ENCODE data around the gene XRCC3.
"Not testable (repeated sequence)": the region's sequence is repeated elsewhere in the genome, so short reads cannot be mapped to it uniquely, and the experiment has no call there.

The XRCC3 gene

DNA sequence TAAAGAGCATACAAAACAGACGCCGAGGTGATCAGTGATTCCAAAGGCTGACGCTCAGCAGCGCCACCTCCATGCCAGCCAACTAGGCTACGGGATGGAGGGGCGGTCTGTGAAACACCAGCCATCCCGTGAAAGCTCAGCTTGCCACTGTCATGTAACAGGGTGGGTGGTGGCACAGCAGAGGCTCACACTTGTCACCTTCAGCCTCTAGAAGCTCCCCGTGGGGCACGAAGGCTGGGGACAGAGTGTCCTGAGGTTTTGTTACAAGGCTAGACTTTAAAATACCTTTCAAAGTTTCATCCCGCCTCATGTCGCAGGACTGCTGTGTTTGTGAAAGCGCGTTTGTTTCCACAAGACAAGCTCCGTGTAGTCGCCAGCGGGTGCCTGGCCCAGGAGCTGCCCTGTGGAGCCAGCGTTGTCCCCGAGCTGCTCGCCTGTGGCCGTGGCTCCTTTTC lies 20.7 kb downstream of the XRCC3 start:
- no peak for DNase-seq (ENCODE audit: low spot score)

DNA sequence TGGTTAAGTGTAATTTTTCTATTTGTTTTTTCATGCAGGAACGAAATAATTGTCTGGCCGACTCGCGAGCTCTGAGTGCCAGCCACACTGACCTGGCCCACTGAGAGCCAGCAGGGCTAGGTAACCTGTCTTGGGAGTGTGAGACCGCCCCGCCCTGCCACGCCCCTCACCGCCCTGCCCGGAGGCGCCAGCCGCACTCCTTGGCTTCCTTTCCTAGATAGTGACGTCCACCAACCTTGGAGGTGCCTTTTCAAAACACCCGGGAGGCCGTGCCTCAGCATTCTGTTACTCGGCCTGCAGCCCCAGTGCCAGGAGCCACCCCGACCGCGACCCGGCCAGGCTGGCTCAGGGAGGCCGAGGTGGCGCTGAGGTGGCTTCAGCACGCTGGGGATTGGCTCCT lies 21.7 kb downstream of the XRCC3 start:
- no peak for DNase-seq (ENCODE audit: low spot score)

DNA sequence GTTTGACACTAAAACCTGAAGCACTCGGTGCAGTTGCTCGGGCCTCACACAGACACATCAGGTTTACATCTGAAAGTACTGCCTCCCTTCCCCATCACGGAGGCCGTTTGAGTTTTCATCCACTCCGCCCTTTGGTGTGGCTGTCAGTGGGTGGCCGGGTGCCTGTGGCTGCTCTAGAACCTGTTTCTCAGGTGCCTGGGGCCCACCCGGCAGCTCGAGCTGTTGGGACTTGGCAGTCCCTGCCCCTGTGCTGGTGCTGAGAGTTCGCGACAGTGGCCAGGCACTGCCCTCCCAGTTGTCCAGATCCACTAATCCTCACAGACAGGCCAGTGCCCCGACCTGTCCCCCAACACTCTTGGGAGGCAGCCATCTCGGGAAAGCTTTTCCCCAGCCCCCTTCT lies 22.4 kb downstream of the XRCC3 start:
- DNase-seq (ENCODE audit: low spot score) = no peak

DNA sequence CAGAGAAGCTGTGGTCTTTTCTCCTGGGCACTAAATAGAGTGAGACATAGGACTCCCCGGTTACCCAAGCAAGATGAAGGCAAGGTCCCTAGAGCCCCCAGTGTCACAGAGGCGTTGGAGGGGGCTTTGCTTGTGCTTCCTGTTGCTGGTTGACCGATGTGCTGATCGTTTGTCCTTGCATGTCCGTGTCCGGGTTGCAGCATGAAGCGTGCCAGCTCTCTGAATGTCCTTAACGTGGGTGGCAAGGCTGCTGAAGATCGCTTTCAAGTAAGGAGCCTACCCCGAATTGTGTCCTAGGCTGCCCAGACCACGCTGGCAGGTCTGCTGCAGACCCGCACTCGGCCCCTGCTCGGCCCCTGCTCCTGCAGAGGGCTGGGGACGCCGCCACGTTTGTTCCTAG lies 23.1 kb downstream of the XRCC3 start:
- DNase-seq (ENCODE audit: low spot score) = no peak

DNA sequence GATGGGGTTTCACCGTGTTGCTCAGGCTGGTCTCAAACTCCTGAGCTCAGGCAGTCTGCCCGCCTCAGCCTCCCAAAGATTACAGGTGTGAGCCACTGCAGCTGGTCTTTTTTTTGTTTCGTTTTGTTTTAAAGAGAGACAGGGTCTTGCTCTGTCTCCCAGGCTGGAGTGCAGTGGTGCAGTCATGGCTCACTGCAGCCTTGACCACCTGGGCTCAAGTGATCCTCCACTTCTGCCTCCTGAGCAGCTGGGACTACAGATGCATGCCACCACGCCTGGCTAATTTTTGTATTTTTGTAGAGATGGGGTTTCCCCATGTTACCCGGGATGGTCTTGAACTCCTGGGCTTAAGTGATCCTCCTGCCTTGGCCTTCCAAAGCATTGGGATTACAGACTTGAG lies 23.6 kb downstream of the XRCC3 start:
- DNase-seq (ENCODE audit: low spot score) = not testable (repeated sequence)

DNA sequence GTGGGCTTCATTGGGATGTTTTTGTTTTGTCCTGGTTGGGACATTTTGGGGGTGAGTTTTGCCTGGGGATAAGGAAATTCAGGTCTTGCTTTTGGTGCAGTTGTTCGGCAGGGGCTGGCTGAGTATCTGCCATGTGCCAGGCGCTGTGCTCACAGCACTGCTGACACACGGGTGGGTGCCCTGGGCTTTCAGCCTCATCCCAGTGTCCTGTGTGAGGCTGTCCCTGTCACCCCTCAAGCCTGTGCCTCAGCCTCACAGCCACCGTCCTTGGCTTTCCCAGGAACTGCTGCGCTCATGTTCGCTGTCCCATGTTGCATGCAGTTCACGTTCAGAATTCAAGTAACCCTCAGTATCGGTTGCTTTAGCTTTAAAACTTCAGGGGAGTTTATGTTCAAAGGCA lies 24.9 kb downstream of the XRCC3 start:
- no peak for DNase-seq (ENCODE audit: low spot score)

DNA sequence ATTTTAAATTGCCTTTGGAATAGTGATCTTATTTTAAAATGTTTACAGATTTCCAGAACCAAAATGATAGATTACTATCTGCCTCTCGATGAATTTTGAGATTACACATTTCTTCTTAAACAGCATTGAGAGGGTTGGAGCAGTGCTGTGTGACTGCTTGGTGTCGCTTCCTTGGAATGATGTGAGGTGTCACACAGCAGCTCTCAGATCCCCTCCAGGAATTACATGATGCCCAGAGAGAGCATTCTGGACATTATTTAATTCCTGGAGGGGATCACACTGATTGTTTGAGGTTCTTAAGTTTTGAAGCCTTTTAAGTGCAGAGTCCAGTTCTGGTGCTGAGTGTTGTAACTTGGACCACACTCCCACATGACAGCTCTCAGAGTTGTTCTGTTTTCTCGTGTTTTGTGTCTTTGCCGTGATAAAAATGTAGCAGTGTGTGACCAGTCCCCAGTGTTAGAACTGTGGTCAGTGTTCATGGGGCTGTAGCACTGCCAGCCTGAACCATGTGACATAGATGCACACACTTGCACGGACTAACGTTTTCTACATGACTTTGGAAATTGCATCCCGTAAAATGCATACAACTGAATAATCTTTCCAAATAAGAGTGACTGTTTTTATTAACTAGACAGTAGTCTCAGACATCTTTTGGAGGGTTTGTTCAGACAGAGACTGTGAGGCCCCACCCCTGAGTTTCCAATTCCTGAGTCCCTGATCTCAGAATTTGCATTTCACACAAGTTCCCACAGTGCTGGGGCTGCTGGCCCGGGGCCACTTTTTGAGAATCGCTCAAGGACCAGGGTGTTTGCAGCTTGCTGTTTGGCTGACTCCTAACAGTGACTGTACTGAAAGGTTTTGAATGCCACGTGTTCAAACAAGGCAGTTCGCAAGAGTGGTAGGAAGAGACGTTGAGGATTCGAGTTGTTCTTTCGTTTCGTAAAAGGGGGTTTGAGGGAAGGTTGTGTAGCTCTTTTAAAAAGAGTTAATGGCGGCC lies 26.0 kb downstream of the XRCC3 start:
- DNase-seq (ENCODE audit: low spot score) = no peak

DNA sequence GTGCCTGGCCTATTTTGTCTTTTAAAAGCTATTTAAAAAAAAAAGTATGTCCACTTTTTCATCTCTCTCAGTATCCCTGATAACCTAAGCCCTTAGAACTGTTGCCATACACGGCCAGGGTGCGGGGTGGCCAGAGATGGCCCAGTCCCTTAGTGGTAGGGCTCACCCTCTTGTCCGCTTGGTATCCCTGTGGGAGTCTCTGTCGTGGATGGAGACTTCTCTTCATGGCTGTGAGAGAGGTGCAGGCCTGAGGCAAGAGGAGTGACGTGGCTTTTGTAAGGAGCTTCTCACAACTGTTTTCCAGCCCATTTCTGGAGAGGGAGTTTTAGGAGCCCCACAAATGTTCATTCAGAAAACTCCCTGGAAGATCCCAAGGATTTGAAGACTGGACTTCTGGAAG lies 26.8 kb downstream of the XRCC3 start:
- no peak for DNase-seq (ENCODE audit: low spot score)

DNA sequence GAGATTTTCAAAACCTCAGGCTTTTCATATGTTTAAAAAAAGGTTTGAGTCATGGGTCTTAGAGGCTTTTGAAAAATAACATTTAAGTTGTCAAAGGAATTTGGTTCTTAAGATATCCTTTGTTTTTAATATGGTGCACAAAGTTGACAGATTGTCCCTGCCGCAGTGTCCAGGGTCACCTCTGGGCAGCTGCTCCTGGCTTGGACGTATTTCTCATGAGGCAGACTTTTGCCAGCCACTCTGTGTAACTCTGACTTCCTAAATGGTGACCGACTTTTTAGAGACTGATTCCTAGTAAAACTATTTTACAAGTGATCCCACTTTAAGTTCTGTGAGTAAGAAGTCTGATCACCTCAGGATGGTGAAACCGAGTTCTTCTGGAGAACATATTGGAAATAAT lies 27.5 kb downstream of the XRCC3 start:
- no peak for DNase-seq (ENCODE audit: low spot score)

DNA sequence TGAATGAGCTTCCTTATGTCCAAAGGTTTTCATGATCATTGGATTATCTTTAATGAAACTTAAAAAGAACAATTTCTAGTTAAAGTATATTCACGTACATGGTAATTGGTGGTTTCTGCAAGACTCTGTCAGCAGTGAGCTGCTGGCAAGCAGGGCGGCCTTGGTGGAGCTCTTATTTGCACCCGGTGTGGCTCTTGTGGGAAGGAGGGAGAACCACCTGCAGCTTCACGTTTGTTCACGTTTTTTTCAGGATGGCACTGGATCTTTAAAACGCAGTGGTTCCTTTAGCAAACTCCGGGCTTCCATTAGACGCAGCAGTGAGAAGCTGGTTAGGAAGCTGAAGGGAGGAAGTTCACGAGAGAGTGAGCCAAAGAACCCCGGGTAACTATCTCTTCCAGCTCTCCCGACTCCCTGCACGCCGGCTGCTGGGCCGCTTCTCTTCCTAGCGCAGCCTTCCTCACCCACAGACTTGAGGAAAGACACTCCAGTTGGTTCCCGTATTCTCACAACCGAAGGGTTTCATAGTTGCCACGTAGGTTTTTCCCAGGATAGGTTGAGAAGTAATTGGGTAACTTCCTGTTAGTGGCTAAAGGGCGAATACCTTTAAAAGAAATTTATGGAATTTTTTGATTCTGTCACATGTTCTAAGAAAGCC lies 28.3 kb downstream of the XRCC3 start:
- no peak for DNase-seq (ENCODE audit: low spot score)

DNA sequence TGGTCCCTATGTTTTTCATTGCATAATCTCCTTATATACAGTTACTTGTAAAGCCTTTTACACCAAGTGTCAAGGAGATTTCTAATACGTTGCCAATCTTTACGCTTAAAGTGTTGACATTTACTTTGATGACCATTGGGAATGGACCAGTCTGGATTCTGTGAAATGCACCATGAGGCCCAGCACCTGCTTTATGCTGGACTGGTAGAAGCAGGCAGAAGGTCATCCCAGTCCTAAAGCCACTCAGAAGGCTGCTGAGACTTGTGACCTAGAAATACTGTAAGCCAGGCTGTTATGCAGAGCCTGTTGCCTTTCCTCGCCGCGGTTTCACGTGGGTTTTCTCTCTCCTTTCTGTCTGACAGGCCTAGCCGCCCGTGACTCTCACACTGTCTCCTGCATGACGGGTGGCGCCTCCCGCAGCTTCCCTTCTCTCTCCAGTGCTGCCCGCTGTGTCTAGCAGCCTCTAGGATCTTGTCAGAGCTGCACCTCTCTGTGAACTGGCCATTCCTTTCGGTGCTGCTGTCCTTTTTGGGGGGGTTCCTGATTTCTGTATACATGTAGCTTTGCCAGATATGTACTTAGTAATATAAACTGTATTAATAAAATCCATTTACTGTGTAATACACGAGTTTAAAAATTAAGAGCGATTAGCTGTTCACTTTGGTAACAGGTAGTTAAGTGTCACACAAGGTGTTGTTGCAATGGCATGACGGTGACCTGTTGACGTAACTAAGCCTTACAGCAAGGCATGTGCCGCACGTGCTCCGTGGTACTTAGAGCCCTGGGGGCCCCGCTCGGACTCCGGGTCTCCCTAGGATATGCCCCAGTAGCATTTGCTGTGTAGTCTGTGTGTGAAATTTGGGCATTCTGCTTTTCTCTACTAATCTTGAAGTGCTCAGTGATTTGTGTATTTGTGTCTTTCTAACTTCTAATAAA lies 29.7 kb downstream of the XRCC3 start:
- no peak for DNase-seq (ENCODE audit: low spot score)

DNA sequence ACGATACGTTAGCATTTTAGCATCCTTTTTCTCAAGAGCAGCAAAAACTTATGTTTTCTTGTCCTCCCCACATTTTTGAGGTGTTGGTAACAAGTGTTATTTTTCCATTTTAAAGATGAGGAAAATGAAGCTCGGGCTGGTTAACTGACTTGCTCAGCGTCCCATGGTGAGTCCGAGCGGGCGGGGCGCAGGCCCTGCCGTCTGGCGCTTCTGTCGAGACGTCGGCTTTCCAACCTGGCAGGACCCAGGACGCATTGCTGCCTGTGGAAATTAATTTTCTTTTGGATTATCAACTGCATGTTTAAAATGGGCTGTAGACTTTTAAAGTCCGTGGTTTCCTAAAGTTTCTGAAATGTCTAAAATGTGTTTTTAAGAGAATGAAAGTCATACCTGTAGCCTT lies 30.4 kb downstream of the XRCC3 start:
- no peak for DNase-seq (ENCODE audit: low spot score)

DNA sequence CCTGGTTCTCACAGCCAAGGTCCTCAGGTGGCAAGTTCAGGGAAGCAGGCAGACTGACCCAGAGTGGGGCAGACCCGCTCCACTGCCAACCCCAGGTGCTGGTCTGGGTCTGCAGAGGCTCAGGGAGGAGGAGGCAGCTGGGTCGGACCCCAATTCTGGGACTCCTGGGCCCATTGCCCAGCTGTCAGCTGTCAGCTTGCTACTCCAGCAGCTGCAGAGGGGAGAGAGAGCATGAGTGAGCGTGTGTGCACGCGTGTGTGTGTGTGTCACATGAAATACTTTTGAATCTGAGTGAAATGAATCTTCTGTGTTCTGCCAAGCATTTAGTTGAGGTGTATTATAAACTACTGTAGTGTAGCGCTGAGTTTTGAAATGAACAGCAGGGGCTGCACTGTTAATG lies 30.8 kb downstream of the XRCC3 start:
- no peak for DNase-seq (ENCODE audit: low spot score)

DNA sequence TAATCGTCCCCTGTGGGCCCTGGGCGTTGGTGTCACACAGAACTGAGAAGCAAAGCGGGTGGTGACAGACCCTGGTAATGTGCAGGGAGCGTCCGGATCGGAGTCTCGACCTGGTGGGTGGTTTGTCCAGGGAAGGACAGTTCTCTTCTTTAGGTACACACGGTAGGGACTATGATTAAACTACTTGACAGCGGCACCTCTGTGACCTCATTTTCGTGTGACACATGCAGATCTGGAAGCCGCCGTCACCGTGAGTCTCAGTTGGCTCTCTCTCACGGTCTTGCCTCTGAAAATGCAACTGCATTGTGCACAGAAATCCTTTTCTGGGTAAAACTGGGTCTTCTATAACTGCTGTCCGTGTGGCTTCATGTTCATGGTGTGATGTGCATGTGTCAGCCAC lies 32.1 kb downstream of the XRCC3 start:
- DNase-seq (ENCODE audit: low spot score) = no peak

DNA sequence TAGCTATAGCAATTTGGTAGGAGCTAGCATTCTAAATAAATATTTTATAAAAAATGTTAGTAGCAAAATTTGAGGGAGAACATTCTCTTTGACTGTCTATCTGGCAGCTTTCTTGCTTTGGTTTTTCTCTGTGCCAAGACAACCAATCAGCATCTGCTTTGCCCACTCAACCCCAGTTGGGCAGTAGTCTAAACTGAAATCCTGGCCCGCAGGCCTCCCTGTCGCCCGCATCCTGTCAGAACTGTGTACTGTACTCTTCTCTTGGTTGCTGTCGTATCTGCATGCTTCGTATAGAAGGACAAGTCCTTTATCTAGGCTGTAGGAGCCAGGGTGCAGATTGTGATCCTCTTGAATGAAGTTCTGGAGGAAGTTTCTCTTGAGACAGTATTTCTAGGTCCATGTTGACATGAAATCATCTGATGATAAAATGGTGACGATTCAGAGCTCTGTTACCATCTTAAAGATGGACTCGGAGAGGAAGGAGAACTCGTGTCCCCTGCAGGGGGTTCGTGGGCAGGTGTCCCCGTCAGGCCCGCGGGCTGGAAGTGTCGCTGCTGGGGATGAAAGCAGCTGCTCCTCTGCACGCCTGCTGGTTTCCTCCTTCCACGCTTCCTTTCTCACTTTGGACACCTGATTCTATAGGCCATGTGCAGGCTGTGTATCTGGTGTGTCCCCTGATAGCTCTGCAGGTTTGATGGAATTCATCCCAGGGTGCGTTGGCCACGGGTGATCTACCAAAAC lies 34.6 kb downstream of the XRCC3 start:
- no peak for DNase-seq (ENCODE audit: low spot score)

DNA sequence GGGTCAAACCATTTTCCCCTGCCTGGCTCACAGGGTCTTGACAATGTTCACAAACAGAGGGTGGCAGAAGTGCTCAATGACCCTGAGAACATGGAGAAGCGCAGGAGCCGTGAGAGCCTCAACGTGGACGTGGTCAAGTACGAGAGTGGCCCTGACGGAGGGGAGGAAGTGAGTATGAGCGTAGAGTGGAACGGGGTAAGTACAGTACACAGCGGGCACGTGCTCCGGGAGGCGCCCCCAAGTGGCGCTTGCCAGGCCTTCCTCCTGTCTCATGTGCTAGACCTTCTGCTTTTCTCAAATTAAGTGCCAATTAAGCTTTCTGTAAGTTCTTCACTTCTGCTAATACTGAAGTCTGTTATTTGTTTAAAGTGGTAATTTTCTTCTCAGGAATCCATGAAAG lies 35.9 kb downstream of the XRCC3 start:
- DNase-seq (ENCODE audit: low spot score) = no peak

DNA sequence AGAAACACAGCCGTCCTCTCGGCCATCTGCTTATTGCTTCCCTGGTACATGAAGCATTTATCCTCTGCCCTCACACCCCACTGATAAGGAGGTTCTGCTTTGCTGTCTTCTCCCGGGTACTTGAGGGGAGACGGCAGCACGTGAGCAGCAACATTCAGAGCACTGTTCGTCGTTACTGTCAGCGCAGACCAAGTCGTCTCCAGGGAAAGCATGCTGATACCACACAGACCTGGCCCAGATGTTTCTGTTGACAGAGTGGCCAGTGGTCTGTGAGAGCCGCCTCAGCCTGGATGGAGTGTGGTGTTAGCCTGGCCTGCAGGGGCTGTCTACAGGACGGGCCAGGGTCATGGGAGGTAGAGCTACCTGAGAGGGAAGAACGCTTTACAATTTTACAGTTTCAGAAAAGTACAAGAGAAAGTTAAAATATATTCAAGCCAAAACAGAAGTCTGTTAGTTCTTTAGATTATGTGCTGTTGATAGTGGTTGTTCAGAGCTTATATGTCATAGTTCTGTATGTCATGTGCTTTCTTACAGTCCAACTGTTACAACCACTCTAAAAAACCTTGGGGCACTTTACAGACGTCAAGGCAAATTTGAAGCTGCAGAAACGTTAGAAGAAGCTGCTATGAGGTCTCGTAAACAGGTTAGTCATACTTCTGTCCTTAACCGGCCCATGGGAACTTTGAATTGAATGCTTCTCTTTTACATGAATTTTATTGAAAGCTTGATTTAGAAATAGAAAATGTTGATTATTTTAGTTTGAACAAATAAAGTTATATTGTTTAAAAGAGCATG lies 38.2 kb downstream of the XRCC3 start:
- no peak for DNase-seq (ENCODE audit: low spot score)

DNA sequence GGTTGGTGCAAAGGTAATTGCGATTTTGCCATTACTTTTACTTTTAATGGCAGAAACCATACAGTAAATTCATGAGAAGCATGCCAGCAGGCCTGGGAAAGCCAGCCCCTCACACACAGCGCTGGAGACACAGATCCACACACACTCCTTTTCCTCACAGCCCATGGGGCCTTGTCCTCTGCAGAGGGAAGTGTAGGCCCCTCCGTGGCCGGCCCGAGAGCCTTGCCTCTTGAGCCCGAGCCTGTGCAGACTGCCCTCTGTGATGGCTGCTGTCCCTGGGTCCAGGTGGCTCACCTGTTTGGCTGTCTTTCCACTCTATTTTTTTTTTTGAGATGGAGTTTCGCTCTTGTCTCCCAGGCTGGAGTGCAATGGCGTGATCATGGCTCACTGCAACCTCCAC lies 39.3 kb downstream of the XRCC3 start:
- DNase-seq (ENCODE audit: low spot score) = no peak

DNA sequence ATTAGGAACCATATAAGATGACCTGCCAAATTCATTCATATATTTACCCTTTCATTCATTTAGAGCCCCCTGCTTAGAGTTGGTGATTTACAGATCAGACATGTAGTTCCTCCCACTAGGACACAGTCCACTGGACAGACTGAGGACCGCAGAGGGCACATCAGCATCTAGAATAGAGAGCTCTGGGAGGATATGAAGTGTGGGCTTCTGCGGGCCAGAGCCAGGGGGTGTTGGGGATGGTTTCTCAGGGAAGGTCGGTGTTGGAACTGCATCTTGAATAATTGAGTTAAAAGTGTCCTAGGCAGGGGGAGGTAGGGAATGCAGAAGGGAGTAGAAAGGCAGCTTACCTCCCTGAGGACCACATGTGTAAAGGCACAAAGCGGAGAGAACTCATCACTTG lies 43.3 kb downstream of the XRCC3 start:
- no peak for DNase-seq (ENCODE audit: low spot score)

DNA sequence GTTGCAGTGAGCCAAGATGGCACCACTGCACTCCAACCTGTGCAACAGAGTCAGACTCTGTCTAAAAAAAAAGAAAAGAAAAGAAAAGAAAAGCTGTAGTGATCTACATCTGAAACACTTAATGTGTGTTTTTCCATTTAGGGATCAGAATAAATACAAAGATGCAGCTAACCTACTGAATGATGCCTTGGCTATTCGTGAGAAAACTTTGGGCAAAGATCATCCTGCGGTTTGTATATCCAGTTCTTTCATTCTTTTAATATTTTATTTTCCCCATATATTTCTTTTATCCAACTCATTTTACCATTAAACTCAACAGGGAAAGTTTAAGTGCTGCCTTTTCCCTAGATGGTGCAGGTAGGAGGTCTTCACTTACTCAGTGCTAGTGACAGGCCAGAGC lies 45.9 kb downstream of the XRCC3 start:
- no peak for DNase-seq (ENCODE audit: low spot score)

DNA sequence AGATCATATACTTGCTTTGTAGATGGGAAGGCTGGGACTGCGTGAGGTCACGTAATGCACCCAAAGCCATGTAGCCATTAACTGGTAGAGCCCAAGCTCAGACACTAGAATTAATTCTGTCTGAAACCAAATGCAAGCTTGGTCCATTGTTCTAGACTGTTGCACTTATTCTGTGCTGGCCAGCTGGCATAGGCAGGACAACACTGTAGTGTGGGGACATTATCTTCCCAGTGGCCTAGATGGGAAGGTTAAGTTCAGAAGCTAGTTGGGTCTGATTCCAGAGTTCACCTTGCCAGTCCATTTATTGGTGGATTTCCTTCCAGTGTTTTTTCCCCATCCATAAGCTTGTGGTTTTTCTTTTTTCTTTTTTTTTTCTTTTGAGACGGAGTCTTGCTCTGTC lies 47.1 kb downstream of the XRCC3 start:
- DNase-seq (ENCODE audit: low spot score) = no peak
